ENCODE measurements around the gene EXOSC9. TPM values are rescaled to one million over a fixed set of nuclear protein-coding genes. Genes with fewer than 3 reads are reported as not detected.

EXOSC9 gene
- polyA plus RNA-seq, 1 experiment = 14.3 TPM

- Histone ChIP-seq H3K4me3 (ENCODE audit: low read depth, low read length) (no peak overlapping the region), H3K36me3 (ENCODE audit: control insufficient read depth, insufficient read depth, low read length) (no peaks in the 10 kb centered on the region), H3K27me3 (ENCODE audit: control insufficient read depth, insufficient read depth, low read length) (no peaks in the 10 kb centered on the region)
- DNase-seq (ENCODE audit: low read depth) = no peak
- POLR2A ChIA-PET = no interaction called here
- no peak for TF ChIP-seq CTCF (IDR thresholded peaks at IDR 0.05; ENCODE audit: insufficient read depth, low read depth, low read length)
- CTCF ChIA-PET = no interaction called here
Measured at GRCh38 chr4:121792966-121793365, 8.2 kb upstream of the EXOSC9 start.

DNA sequence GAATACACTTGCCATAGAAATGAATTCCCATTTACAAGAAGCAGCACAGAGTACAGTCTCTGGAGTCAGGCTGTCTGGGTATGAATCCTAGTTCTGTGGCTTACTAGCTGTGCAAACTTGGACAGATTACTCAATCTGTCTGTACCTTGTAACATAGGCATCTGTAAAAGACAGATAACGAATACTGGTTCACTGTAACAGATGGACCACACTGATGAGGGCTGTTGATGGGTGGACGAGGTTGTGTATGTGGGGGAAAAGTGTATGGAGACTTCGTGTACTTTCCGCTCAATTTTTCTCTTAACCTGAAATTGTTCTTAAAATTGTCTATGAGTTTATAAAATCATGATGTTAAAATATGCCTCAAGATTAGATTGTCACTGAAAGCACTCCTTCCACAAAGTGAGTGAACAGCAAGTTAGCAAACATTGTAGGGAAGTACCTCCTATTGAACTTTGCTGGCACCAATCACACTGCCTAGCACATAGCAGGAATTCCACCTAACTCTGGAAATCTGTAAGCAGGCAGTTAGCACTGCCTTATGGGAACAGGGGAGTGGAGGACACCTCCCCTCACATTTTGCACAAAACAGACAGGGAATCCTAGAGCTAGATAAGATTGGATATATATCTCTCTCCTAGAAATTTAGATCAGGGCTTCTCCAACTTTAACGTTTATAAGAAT, 6.5 kb upstream of the EXOSC9 start:
- H3K4me3 ChIP-seq (ENCODE audit: low read depth, low read length) = no peak overlapping the region
- no peak for TF ChIP-seq CTCF (IDR thresholded peaks at IDR 0.05; ENCODE audit: insufficient read depth, low read depth, low read length)
- no peaks in the 10 kb centered on the region for H3K27me3 ChIP-seq (ENCODE audit: control insufficient read depth, insufficient read depth, low read length)
- POLR2A ChIA-PET = no interaction called here
- no peaks in the 10 kb centered on the region for H3K36me3 ChIP-seq (ENCODE audit: control insufficient read depth, insufficient read depth, low read length)
- DNase-seq (ENCODE audit: low read depth) = no peak
- CTCF ChIA-PET = no interaction called here

DNA sequence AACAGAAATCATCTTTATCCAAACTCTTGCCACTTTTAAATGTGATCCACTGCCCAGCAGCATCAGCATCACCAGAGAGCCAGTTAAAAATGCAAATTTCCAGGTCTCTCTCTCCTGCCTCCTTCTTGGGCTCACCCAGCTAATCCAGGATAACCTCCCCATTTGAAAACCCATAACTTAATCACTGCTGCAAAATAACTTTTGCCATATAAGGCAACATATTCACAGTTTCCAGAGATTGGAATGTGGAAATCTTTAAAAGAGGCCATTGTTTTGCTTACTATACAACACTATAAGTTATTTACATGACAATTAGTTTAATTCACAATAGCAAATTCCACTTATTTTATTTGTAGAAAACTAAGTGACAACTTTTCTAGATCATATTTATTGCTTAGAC, 4.8 kb upstream of the EXOSC9 start:
- POLR2A ChIA-PET = no interaction called here
- no peaks in the 10 kb centered on the region for H3K27me3 ChIP-seq (ENCODE audit: control insufficient read depth, insufficient read depth, low read length)
- no peak for DNase-seq (ENCODE audit: low read depth)
- TF ChIP-seq CTCF (IDR thresholded peaks at IDR 0.05; ENCODE audit: insufficient read depth, low read depth, low read length) = no peak
- H3K36me3 ChIP-seq (ENCODE audit: control insufficient read depth, insufficient read depth, low read length) = no peaks in the 10 kb centered on the region
- H3K4me3 ChIP-seq (ENCODE audit: low read depth, low read length) = no peak overlapping the region
- CTCF ChIA-PET = interaction anchor here (0.6 kb wide), 1 partner anchor 99 kb away, joined by 4 read pairs; the partner anchor contains the start of gene ANXA5

- H3K36me3 ChIP-seq (ENCODE audit: control insufficient read depth, insufficient read depth, low read length) = no peaks in the 10 kb centered on the region; the same call in none of the 2 replicates
- no peak for DNase-seq (ENCODE audit: low read depth)
- H3K4me3 ChIP-seq (ENCODE audit: low read depth, low read length) = no peak overlapping the region
- CTCF ChIA-PET = no interaction called here
- no peaks in the 10 kb centered on the region for H3K27me3 ChIP-seq (ENCODE audit: control insufficient read depth, insufficient read depth, low read length)
- POLR2A ChIA-PET = no interaction called here
- TF ChIP-seq CTCF (IDR thresholded peaks at IDR 0.05; ENCODE audit: insufficient read depth, low read depth, low read length) = no peak
Measured at GRCh38 chr4:121799208-121799823, 1.8 kb upstream of the EXOSC9 start.

GRCh38 chr4:121799867-121800501, 1.1 kb upstream of the EXOSC9 start:
- DNase-seq (ENCODE audit: low read depth) = no peak
- TF ChIP-seq CTCF (IDR thresholded peaks at IDR 0.05; ENCODE audit: insufficient read depth, low read depth, low read length) = no peak
- CTCF ChIA-PET = interaction anchor here (1.1 to 1.5 kb wide), 2 partner anchors 10 to 125 kb away, joined by 3 read pairs; no protein-coding TSS in a partner anchor
- Histone ChIP-seq H3K27me3 (ENCODE audit: control insufficient read depth, insufficient read depth, low read length) (no peaks in the 10 kb centered on the region), H3K36me3 (ENCODE audit: control insufficient read depth, insufficient read depth, low read length) (no peaks in the 10 kb centered on the region; the same call in none of the 2 replicates), H3K4me3 (ENCODE audit: low read depth, low read length) (no peak overlapping the region)
- POLR2A ChIA-PET = no interaction called here

Measured in BJ (cell line).